KMS-11 (cell line): ENCODE results near the gene SLFN5.

Experiments
- H2AFZ ChIP-seq: fragments of 200-600 bp; sonication (generic); 2 replicates; pipeline ENCODE4 v1.6.1; 2016; ENCODE audit warnings: antibody characterized with exemption, mixed run types, low read depth
- H3K27ac ChIP-seq: fragments of 200-600 bp; sonication (generic); 2 replicates; pipeline ENCODE4 v1.6.1; 2016; ENCODE audit warnings: mild to moderate bottlenecking, mixed run types
- H3K27me3 ChIP-seq: fragments of 200-600 bp; sonication (generic); 2 replicates; pipeline ENCODE4 v1.6.1; 2017; ENCODE audit warnings: mild to moderate bottlenecking, low read depth, mixed run types, moderate library complexity; ENCODE audit not compliant: insufficient read depth
- H3K36me3 ChIP-seq: fragments of 200-600 bp; sonication (generic); 2 replicates; pipeline ENCODE4 v1.6.1; 2017; ENCODE audit warnings: mild to moderate bottlenecking, mixed run types; ENCODE audit not compliant: insufficient read depth
- H3K4me1 ChIP-seq: fragments of 200-600 bp; sonication (generic); 2 replicates; pipeline ENCODE4 v1.6.1; 2016; ENCODE audit warnings: mild to moderate bottlenecking, low read depth, mixed run types; ENCODE audit not compliant: poor library complexity, severe bottlenecking
- H3K4me2 ChIP-seq: fragments of 200-600 bp; sonication (generic); 2 replicates; pipeline ENCODE4 v1.7.0; 2016; ENCODE audit warnings: mild to moderate bottlenecking, mixed run types
- H3K4me3 ChIP-seq: fragments of 200-600 bp; sonication (generic); IDR thresholded peaks from 2 replicates; pipeline ENCODE4 v1.6.1; 2017; ENCODE audit warnings: low read depth, low read length, mixed read lengths; ENCODE audit not compliant: insufficient read depth
- H3K79me2 ChIP-seq: fragments of 200-600 bp; sonication (generic); 2 replicates; pipeline ENCODE4 v1.6.1; 2016; ENCODE audit warnings: low read depth, mixed run types; ENCODE audit not compliant: insufficient read depth
- H3K9ac ChIP-seq: fragments of 200-600 bp; sonication (generic); 2 replicates; pipeline ENCODE4 v1.6.1; 2016; ENCODE audit warnings: mild to moderate bottlenecking, mixed run types
- H4K20me1 ChIP-seq: fragments of 200-600 bp; sonication (generic); 2 replicates; pipeline ENCODE4 v1.6.1; 2016; ENCODE audit warnings: mild to moderate bottlenecking, mixed run types; ENCODE audit not compliant: insufficient read depth
- CTCF ChIP-seq: fragments of 200-600 bp; sonication (generic); conservative IDR thresholded peaks from 2 replicates; pipeline ENCODE4 v1.6.1; 2017; ENCODE audit warnings: low read depth, mild to moderate bottlenecking, antibody characterized with exemption, low read length, moderate library complexity, mixed read lengths

The SLFN5 gene

GRCh38 chr17:35289222-35289621, 46.4 kb downstream of the SLFN5 start:
- peaks cover 4% of the 10 kb centered on the region for H3K4me1 ChIP-seq
- no peaks in the 10 kb centered on the region for H3K79me2 ChIP-seq
- no peak overlapping the region for H2AFZ ChIP-seq
- no peak overlapping the region for H3K9ac ChIP-seq
- H3K4me3 ChIP-seq, result no peak overlapping the region
- H3K36me3 ChIP-seq, result no peaks in the 10 kb centered on the region
- no peaks in the 10 kb centered on the region for H3K27me3 ChIP-seq
- TF ChIP-seq CTCF, result no peak
- H4K20me1 ChIP-seq, result no peaks in the 10 kb centered on the region
- H3K27ac ChIP-seq, result no peak overlapping the region
- H3K4me2 ChIP-seq, result no peak overlapping the region

- Histone ChIP-seq H3K79me2 (no peaks in the 10 kb centered on the region), H2AFZ (no peak overlapping the region), H3K4me3 (no peak overlapping the region), H3K4me2 (no peak overlapping the region), H3K27ac (no peak overlapping the region), H3K4me1 (peaks cover 4% of the 10 kb centered on the region), H4K20me1 (no peaks in the 10 kb centered on the region), H3K9ac (no peak overlapping the region), H3K27me3 (no peaks in the 10 kb centered on the region), H3K36me3 (no peaks in the 10 kb centered on the region)
- no peak for TF ChIP-seq CTCF
Measured at GRCh38 chr17:35291802-35292201, 48.9 kb downstream of the SLFN5 start.

- Histone ChIP-seq H3K27me3 (no peaks in the 10 kb centered on the region), H4K20me1 (no peaks in the 10 kb centered on the region), H3K36me3 (no peaks in the 10 kb centered on the region), H3K4me3 (no peak overlapping the region), H3K9ac (no peak overlapping the region), H3K4me2 (no peak overlapping the region), H3K27ac (no peak overlapping the region), H3K79me2 (no peaks in the 10 kb centered on the region), H2AFZ (no peak overlapping the region), H3K4me1 (peaks cover 4% of the 10 kb centered on the region)
- TF ChIP-seq CTCF, result no peak
Measured at GRCh38 chr17:35293151-35293847, 50.4 kb downstream of the SLFN5 start.

- Histone ChIP-seq H3K4me3 (no peak overlapping the region), H3K27me3 (no peaks in the 10 kb centered on the region), H3K27ac (no peak overlapping the region), H3K36me3 (no peaks in the 10 kb centered on the region), H3K4me1 (no peaks in the 10 kb centered on the region), H3K79me2 (no peaks in the 10 kb centered on the region), H3K4me2 (no peak overlapping the region), H3K9ac (no peak overlapping the region), H4K20me1 (no peaks in the 10 kb centered on the region), H2AFZ (no peak overlapping the region)
- no peak for TF ChIP-seq CTCF
Measured at GRCh38 chr17:35294756-35295155, 51.9 kb downstream of the SLFN5 start.
